Stimulated activated CD4-positive, alpha-beta T cell treated with anti-CD3 and anti-CD28 coated beads, Interleukin-1b, Interleukin-23, amount 100 ng/mL, for 1 hour (primary cell): ENCODE results near the gene LIPA.
A peak's percentile ranks its signal among the peaks of the same experiment; 100 is the strongest.

Experiments used
- DNase-seq, 2 donors: peaks; one replicate each; pipeline ENCODE4 v3.0.0-alpha.2; 2020; ENCODE audit warnings: low read depth in 2 of 2

LIPA gene

DNA sequence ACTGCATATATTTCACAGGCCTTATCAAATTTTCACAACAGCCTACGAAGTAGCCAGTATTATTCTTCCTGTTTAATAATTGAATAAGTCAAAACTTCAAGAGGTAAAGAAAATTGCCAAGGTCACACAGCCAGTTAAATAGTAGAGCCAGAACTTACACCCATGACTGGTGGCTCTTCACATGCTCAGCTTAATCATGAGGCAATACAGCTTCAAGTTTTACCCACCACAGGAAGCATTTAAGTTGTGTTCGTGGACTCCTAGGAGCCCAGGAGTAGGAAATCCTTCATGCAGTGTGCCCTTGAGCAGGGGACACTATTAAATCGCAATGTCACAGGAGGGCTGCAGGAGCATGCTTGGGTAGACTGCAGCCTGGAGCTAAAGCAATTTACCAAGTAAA lies 11.1 kb downstream of the LIPA start:
- DNase-seq, result no peak

DNA sequence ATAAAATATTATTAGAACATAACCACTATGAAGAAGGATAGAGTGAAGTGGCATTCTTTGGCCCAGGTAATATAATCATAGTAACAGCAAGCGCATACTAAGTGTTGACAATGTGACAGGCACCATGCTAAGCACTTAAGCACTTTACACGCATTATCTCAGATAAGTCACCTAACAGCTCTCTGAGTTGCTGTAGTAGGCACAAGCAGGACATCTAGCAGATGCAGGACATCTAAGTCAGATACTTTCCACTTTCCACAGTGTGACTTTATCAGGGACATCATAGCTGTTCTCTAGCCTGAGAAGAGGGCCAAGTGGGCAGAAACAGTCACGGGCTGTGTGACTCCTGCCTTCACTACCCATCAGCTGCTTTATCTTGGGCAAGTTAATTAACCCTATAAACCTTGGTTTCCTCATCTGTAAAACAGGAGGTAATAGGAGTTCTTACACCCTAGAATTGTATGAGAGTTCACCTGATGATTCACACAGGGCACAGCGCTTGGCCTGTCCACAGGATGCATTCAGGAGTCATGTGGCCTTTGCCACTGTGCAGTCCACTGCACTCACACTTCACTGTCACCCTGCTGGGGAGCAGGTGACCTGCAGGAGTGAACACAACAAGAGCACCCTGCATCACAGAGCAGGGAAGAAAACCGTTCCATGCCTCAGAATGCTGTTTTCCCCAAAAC lies 12.5 kb downstream of the LIPA start:
- no peak for DNase-seq

DNA sequence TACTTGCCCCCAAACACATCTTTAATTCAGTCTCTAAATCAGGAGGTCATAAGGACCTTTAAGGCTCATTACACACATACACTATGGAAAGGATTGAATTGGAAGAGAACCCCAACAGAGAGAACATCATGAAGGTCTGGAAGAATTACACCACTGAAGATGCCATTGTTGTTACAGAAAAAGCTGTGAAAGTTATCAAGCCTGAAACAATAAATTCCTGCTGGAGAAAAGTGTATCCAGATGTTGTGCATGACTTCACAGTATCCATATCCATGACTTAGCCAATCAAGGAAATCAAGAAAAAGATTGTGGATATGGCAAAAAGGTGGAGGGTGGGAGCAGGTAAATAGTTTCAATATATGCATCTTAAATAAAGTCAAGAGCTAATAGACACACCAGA lies 13.7 kb downstream of the LIPA start:
- no peak for DNase-seq

GRCh38 chr10:89236226-89236797 lies 15.3 kb downstream of the LIPA start:
- DNase-seq, result no peak

- DNase-seq, result no peak
Measured at GRCh38 chr10:89235073-89235798, 16.3 kb downstream of the LIPA start.

GRCh38 chr10:89233033-89233432 lies 18.5 kb downstream of the LIPA start:
- DNase-seq, result no peak

DNA sequence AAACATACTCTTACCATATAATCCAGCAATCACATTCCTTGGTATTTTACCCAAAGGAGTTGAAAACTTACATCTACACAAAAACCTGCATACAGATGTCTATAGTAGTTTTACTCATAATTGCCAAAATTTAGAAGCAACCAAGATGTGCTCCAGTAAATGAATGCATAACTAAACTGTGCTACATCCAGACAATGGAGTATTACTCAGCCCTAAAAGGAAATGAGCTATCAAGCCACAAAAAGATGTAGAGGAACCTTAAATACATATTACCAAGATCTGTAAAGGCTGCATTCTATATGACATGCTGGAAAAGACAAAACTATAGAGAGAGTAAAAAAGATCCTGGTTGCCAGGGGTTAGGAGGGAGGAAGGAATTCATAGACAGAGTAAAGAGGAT lies 22.6 kb downstream of the LIPA start:
- no peak for DNase-seq

GRCh38 chr10:89228146-89228545 lies 23.4 kb downstream of the LIPA start:
- no peak for DNase-seq

DNA sequence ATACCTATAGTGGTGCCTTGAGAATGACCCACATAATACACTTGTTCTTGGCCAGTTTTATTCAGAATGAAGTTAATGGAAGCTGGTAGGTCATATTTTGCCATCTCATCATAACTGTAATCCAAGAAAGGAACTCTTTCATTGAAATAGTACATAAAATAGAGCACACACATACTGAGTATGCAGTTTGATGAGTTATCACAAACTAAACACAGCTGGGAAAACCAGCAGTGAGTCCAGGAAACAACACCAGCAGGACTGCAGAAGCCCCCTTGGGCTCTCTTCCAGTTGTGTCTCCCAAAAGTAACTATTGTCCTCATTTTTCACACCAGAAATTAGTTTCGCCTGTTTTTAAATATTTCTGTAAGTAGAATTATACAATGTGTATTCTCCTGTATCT lies 24.7 kb downstream of the LIPA start:
- no peak for DNase-seq

- DNase-seq, result no peak
Measured at GRCh38 chr10:89224739-89225443, 26.7 kb downstream of the LIPA start.

DNA sequence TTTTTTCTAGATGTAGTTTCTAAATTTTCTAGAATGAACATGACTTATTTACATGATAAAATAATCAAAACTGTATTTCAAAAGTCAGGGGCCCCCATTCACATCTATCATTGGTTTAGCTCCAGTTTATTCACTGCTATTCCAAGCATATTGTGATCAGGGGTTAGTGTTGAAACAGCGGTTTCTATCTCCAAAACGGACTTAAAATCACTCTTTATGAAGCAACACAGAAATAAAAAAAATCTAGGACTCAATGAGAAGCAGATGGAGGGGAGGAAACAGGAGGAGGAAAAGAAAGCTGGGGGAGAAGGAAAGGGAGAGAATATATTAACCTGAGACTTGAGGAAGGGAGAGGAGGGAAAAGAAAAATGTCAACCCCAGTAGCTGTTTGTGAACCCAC lies 29.7 kb downstream of the LIPA start:
- no peak for DNase-seq

GRCh38 chr10:89219513-89220218 lies 31.9 kb downstream of the LIPA start:
- no peak for DNase-seq

DNA sequence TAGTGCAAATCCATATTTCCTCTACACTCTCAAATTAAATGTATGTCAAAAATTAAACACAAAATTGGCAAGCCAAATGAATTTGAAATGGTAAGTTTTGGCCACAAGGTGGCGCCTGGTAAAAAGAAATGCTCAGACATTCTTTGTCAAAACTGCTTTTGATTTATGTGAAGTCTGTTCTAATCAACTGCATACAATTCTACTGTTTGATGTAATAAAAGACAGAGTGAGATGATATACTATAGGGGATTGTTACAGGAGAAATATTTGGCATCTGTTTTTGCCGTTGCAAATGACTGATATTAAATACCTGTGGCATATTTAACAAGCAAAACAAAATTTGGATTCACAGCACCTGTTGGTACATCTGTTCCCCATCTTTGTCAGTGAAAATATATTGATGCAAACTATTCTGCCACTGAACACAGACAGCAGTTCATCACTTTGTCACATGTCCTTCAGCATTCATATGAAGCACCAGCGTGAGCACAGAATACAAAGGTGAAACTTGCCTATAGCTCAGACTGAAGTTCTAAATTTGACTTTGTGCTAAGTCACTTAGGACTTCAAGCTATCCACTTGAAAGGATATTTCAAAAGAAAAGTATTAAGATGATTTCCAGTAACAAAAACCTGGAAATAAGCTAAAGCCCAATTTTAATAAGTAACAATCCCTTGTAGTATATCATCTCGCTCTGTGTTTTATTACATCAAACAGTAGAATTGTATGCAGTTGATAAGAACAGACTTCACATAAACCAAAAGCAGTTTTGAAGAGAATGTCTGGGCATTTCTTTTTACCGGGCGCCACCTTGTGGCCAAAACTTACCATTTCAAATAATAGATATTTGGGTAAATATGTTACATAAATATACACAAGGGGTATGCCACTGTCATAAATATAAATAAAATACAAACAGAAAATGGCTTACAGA lies 34.3 kb downstream of the LIPA start:
- peak; percentile 22 to 40 for DNase-seq

- no peak for DNase-seq
Measured at GRCh38 chr10:89216056-89216455, 35.5 kb downstream of the LIPA start.

- no peak for DNase-seq
Measured at GRCh38 chr10:89215511-89215910, 36.1 kb downstream of the LIPA start.

GRCh38 chr10:89214566-89215165 lies 36.9 kb downstream of the LIPA start:
- DNase-seq, result no peak

DNA sequence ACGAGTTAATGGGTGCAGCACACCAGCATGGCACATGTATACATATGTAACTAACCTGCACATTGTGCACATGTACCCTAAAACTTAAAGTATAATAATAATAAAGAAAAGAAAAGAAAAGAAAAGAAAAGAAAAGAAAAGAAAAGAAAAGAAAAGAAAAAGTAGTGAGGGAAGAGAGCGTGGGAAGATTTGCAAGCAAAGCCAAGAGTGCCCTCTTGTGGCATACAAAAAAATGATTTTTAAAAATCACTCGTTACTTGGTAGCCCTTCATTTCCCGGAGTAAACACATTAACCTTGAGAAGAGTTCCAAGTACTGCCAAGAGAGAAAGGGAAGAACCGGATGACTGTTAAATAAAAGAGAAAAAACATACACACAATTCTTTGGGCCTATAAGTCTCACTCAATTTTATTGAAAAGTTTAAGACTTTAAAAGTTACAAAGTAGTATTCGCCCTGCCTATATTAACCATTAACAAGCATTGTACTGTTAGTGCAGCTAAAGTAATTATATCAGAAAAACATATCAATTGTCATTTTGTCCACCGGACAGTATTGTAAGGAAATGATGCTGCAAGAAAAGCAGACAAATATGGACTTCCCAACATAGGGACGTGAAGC lies 38.3 kb downstream of the LIPA start:
- no peak for DNase-seq

DNA sequence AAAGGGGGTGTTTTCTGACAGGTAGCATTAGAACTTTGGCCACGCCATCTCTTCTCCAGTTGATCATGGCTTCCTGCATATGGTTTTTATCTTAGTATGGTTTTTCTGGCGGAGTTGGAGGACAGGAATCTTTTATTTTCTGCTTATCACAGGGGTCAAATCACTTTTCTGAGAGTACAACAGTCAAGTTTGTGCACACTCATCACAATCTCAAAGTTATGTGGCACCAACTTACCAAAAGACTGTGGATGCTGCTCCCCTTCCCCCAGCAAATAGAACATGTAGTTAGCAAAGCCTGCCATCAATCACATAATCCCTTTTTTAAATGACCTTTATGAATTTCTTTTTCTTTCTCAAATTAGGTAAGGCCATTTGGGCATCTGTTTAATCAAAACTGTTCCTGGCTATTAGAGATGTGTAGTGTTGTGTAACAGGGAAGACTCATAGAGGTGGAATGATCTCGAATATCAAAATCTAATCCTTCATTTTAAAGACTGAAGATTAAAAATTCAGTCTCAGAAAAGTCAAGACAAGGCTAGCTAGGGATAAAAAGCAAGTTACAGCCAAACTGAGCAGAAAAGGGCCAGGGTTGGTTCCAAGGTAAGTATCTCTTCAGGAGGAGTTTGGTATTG lies 40.7 kb downstream of the LIPA start:
- no peak for DNase-seq

- no peak for DNase-seq
Measured at GRCh38 chr10:89209718-89210117, 41.9 kb downstream of the LIPA start.
